K562 treated with DMSO at 1 percent for 4 hours (cell line): ENCODE measurements around the gene TMEM191B. TPM values are rescaled to one million over a fixed set of nuclear protein-coding genes. Genes with fewer than 3 reads are reported as not detected.

Experiments
- total RNA-seq: library from RNA; unstranded; fragments of 300-600 nt; gene quantifications from 2 replicates; pipeline ENCODE4 v1.2.3, GENCODE V29; 2022; ENCODE audit not compliant: insufficient read depth

The TMEM191B gene
- 3.4 and 7.3 TPM in 2 replicates for total RNA-seq

GRCh38 chr22:18527752-18528596, at the start of gene TMEM191B:
TSS of gene TMEM191B (plus strand) at chr22:18527802. CDS start at chr22:18527981, 179 bp downstream.

DNA sequence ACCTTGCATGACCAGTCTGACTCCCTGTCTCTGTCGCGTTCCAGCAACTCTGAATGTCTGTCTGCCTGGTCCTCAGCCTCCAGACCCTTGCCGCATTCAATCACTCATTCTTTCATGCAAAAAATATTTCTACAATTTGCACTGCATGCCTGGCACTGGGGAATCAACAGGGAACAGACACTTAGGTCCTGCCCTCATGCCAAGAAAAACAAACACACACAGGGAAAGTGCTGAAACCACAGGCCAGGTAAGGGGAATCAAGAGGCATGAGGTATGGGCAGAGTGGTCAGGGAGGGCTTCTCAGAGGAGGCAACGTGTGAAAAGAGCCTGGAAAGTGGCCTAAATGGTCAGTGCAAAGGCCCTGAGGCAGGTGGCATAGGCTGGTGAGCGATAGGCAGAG, 9.5 kb upstream of the TMEM191B start, which contains the start of gene GGTLC3:
GGTLC3 (minus strand) TSS at position 101 of the 400 bp plus-strand sequence. CDS start 264 bp downstream, outside the sequence.

Other genes with a start within 250 kb of the TMEM191B start
- not detected in 2 replicates for gene GGTLC3, start 9.6 kb upstream of the TMEM191B start, total RNA-seq
- gene RIMBP3, start 84.1 kb downstream of the TMEM191B start, total RNA-seq, result 0.52 and 0.98 TPM in 2 replicates